ENCODE measurements around the gene PYGO2. TPM values are rescaled to one million over a fixed set of nuclear protein-coding genes. Genes with fewer than 3 reads are reported as not detected.
A peak's percentile ranks its signal among the peaks of the same experiment; 100 is the strongest.

PYGO2 gene
- total RNA-seq, 2 experiments from 2014 or later = 50.0 to 50.2 TPM

DNA sequence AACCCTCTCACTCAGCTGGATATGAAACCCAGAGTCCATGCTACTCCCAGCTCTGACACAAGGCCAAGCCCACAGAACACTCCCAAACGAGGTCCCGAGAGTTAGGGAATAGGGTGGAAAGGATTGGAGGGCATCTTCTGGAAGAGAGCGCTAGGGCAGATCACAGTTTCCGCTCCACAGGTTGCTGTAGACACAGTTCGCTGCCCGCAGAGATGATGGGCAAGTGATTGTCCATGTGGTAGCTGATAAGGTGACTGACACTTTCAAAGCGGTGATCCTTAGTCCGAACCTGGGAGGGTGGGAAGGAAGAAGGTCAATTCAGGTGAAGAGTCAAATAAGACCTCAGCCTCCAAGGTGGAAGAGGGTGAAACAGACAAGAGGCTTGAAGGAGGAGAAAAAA lies 2.1 kb upstream of the PYGO2 start:
- no peak for DNase-seq
- Mint-ChIP-seq H3K4me3 (no peak overlapping the region), H3K4me1 (peaks cover 52% of the 10 kb centered on the region), H3K27ac (no peak overlapping the region), H3K36me3 (ENCODE audit: low read depth) (peaks cover 44% of the 10 kb centered on the region), H3K9me3 (no peaks in the 10 kb centered on the region), H3K27me3 (no peaks in the 10 kb centered on the region)
- ChIA-PET POLR2A (no interaction called here), CTCF (interaction anchor here (2.2 kb wide), 1 partner anchor 20 kb away, joined by 9 read pairs; the partner anchor contains the start of gene FLAD1)

DNA sequence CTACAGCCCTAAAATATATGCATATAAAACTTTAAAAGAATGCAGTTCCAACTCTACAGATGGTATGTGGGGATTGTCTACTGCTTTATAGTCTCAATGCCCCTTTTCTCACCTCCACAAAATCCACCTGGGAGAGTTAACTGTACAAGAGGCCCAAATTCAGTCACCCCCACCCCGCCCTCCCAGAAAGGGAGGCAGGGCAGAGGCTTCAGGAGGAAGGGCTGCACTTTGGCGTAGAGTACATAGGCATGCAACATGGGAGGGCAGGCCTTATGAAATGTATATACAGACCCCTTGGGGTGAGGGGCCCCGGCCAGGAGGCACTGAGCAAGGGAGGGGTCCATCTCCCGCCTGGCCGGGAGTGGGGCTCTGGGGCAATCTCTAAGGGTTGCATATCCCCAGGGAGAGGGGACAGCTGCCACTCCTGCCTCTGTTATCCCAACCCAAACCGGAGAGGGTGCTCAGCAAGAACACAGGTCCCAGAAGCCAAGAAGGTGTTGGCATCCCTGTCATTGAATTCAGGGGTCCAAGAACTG lies 1.3 kb upstream of the PYGO2 start:
- POLR2A ChIA-PET = no interaction called here

DNA sequence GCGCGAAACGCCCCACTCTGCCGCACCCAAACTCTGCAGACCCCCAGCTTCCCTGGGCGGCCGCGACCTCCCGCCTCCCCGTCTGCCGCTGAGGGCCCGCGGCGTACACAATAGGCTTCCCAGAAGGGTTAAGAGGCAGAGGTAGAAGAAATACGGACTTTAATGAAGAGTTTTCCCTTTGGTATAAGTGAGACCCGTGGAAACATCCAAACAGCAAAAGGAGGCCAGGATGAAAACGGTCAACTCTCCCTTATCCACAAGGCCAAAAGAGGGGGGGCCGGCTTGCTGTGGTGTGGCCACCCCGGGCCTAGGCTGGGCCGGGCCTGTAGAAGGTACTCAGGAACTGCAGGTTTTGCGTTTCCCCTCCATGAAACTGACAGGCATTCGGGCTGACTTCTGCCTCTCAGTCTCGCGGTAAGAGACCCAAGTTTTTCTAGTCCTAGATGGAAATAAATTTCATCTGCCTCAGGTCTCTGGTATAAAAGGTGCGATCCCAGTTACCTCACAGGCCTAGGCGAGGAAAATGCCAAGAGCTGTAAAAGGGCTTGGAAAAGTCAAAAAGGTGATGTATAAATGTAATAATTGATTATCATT lies 671 bp upstream of the PYGO2 start:
- ChIA-PET CTCF (interaction anchor here (1.0 to 3.3 kb wide), 9 partner anchors 9 to 123 kb away, joined by 4 to 23 read pairs (median 7); partner anchors contain the start of genes CKS1B and SHC1), POLR2A (interaction anchor here (1.1 kb wide), 1 partner anchor 12 kb away, joined by 3 read pairs; the partner anchor contains the start of gene CKS1B)
- Mint-ChIP-seq H3K4me1 (peaks cover 51% of the 10 kb centered on the region), H3K36me3 (ENCODE audit: low read depth) (peaks cover 38% of the 10 kb centered on the region), H3K27me3 (no peaks in the 10 kb centered on the region), H3K4me3 (peak overlapping the region; percentile 85), H3K27ac (peak overlapping the region; percentile 91), H3K9me3 (no peaks in the 10 kb centered on the region)
- DNase-seq = peak; percentile 33

More for the DNA sequence above, 1.3 kb upstream of the PYGO2 start:
- H3K27me3 Mint-ChIP-seq = no peaks in the 10 kb centered on the region
- CTCF ChIA-PET = interaction anchor here (2.1 kb wide), 2 partner anchors 10 to 11 kb away, joined by 9 to 11 read pairs; partner anchors contain the start of gene CKS1B
- H3K27ac Mint-ChIP-seq = peak overlapping the region; percentile 91
- peak overlapping the region; percentile 85 for H3K4me3 Mint-ChIP-seq
- peaks cover 43% of the 10 kb centered on the region for H3K36me3 Mint-ChIP-seq (ENCODE audit: low read depth)
- no peaks in the 10 kb centered on the region for H3K9me3 Mint-ChIP-seq
- H3K4me1 Mint-ChIP-seq = peaks cover 51% of the 10 kb centered on the region
- DNase-seq = no peak

DNA sequence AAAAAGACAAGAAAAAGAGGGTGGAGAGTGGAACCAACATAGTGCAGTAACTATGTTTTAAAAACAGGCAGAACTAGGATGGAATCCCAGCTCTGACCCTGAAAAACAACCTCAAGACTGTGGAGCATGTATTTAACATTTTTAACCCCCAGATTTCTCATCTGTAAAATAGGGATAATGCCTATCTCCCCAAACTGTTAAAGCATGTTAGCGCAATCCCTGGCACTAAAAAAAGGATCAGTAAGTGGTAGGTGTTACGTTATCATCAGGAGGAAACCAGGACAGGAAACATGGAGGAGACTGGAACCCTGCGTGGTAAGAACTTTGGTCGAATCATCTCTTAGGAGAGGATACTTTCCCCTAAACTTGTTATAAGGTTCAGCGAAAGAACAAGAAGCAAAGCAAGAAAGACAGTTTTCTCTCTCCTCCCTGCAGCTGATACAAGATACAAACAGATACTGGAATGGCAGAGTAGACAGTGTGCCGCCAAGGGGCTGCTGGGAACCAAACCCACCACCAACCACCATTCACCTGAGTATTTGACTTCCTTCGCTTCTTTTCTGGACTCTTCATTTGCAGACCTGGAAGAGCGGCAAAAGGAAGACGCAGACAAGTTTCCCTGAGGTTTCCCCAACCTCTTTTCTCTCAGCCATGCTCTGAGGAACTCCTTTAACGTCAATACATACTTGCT lies 991 bp downstream of the PYGO2 start:
- ChIA-PET POLR2A (interaction anchor here (0.6 to 1.1 kb wide), 2 partner anchors 14 to 52 kb away, joined by 3 read pairs; partner anchors contain the start of gene CKS1B), CTCF (interaction anchor here (0.7 to 3.3 kb wide), 14 partner anchors 8 to 401 kb away, joined by 3 to 23 read pairs (median 5); partner anchors contain the start of genes CKS1B, PMVK and SHC1)
- Mint-ChIP-seq H3K27ac (peak overlapping the region; percentile 93), H3K4me3 (peak overlapping the region; percentile 99), H3K4me1 (peaks cover 63% of the 10 kb centered on the region), H3K36me3 (ENCODE audit: low read depth) (peaks cover 33% of the 10 kb centered on the region), H3K27me3 (no peaks in the 10 kb centered on the region), H3K9me3 (no peaks in the 10 kb centered on the region)
- no peak for DNase-seq

DNA sequence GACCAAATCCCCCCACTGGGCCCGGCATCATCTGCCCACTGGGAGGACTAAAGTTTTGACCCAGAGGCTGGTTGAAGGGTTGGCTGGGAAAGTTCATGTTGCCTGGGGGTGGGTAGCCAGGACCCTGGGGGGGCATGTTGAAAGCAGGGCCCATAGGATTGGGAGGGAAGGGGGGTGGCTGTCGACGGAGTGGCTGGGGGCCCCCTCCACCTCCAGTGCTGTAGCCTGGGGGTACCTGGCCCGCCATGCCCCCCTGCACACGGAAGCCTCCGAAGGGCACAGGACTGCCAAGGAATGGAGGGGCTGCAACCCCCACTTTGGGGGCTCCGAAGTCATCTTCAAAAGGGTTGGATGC lies 2.2 kb downstream of the PYGO2 start:
- Mint-ChIP-seq H3K27ac (no peak overlapping the region), H3K9me3 (no peaks in the 10 kb centered on the region), H3K4me3 (peak overlapping the region; percentile 99)

DNA sequence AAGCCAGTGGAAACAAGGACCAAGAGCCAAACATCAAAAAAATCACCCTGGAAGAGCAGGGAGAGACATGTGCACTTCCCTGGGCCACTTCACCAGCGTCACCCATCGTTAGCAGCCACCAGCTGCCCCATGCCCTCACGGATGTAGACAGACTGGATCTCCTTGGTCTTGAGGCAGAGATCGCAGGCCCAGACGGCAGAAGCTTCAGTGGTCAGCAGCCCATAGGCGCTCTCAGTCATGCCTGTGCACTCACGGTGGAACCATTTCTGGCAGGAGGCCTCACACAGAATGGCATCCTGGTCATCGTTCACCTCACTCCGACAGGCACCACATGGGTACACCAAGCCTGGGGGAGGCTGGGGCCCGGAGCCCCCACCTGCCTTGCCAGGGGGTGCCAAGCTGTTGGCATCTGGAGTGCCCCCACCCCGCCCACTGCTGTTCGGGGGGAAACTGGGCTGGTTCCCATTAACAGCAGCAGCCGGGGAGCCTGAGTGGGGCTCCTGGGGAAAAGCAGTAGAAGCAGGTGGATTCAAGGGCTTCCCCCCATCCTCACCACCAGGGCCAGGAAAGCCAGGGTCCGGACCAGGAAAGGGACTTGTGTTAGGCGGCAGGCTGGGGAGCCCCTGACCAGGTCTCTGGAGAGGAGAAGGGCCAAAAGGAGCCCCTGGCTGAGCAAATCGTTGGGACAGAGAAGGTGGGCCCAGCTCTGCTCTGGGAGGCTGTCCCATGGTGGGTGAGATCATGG lies 2.7 kb downstream of the PYGO2 start:
- peaks cover 76% of the 10 kb centered on the region for H3K4me1 Mint-ChIP-seq
- ChIA-PET POLR2A (interaction anchor here (0.7 kb wide), 1 partner anchor 16 kb away, joined by 5 read pairs; no protein-coding TSS in a partner anchor), CTCF (interaction anchor here (2.5 to 3.3 kb wide), 2 partner anchors 15 to 58 kb away, joined by 5 to 23 read pairs; no protein-coding TSS in a partner anchor)
- peak overlapping the region; percentile 13 for H3K4me3 Mint-ChIP-seq
- H3K27ac Mint-ChIP-seq = peak overlapping the region; percentile 72
- no peaks in the 10 kb centered on the region for H3K9me3 Mint-ChIP-seq
- DNase-seq = no peak
- H3K27me3 Mint-ChIP-seq = no peaks in the 10 kb centered on the region
- H3K36me3 Mint-ChIP-seq (ENCODE audit: low read depth) = peaks cover 36% of the 10 kb centered on the region

More for the DNA sequence above, 2.2 kb downstream of the PYGO2 start:
- DNase-seq = no peak
- CTCF ChIA-PET = interaction anchor here (2.5 to 3.3 kb wide), 2 partner anchors 14 to 58 kb away, joined by 5 to 23 read pairs; no protein-coding TSS in a partner anchor
- POLR2A ChIA-PET = interaction anchor here (0.7 kb wide), 1 partner anchor 40 kb away, joined by 5 read pairs; no protein-coding TSS in a partner anchor
- Mint-ChIP-seq H3K36me3 (ENCODE audit: low read depth) (peaks cover 33% of the 10 kb centered on the region), H3K4me1 (peaks cover 72% of the 10 kb centered on the region), H3K27me3 (no peaks in the 10 kb centered on the region)

DNA sequence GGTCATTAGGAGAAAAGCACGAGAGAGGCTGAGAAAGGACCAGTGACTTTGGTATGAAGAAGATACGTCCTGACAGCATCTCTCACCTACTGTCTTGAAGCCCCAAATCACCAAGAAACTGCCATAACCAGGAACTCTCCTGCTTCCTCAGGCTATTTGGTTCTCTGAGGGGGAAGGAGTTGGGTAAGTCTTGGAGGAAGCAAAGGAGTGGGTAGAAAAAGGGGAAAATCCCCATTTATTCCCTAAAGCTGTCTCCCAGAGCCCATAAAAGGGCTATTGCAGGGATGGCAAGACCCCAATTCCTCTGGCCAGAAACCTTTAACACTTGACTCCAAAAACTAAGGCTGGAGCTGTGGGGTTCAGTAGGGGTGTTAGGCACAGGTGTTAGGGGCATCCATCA lies 3.5 kb downstream of the PYGO2 start:
- H3K27me3 Mint-ChIP-seq = no peaks in the 10 kb centered on the region
- POLR2A ChIA-PET = interaction anchor here (0.7 kb wide), 1 partner anchor 17 kb away, joined by 5 read pairs; no protein-coding TSS in a partner anchor
- H3K27ac Mint-ChIP-seq = no peak overlapping the region
- H3K36me3 Mint-ChIP-seq (ENCODE audit: low read depth) = peaks cover 41% of the 10 kb centered on the region
- H3K4me1 Mint-ChIP-seq = peaks cover 76% of the 10 kb centered on the region
- H3K9me3 Mint-ChIP-seq = no peaks in the 10 kb centered on the region
- no peak overlapping the region for H3K4me3 Mint-ChIP-seq
- no peak for DNase-seq
- CTCF ChIA-PET = no interaction called here

DNA sequence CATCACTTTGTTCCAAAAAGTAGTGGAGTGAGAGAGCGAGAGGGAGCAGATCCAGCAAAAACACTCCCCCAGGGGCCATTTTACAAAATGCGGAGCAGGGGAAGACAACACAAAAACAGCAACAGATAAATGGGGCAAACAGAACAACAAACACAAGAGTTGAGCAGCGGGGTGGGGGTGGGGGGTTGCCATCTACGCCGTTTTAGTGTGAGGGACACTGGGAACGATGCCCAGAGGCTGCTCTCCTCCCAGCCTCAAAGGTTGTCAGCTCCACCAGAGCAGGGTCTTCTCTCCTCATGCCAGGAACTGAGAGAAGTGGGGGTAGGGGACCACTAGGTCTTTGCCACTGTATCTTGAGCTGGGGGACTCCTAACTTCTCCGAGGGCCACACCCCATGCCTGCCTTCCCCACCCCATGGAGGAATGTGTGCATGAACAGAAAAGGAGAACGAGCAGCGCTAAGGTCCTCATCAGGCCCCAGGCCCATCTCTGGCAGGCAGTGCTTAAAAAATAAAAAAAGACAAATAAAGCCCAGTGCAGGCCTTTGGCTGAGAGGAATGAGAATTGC lies 4.4 kb downstream of the PYGO2 start:
- Mint-ChIP-seq H3K9me3 (no peaks in the 10 kb centered on the region), H3K4me1 (peaks cover 78% of the 10 kb centered on the region), H3K36me3 (ENCODE audit: low read depth) (peaks cover 42% of the 10 kb centered on the region), H3K27me3 (no peaks in the 10 kb centered on the region), H3K4me3 (peak overlapping the region; percentile 19), H3K27ac (peak overlapping the region; percentile 96)
- ChIA-PET CTCF (interaction anchor here (1.9 kb wide), 1 partner anchor 16 kb away, joined by 9 read pairs; the partner anchor contains the start of gene CKS1B), POLR2A (no interaction called here)
- DNase-seq = no peak

DNA sequence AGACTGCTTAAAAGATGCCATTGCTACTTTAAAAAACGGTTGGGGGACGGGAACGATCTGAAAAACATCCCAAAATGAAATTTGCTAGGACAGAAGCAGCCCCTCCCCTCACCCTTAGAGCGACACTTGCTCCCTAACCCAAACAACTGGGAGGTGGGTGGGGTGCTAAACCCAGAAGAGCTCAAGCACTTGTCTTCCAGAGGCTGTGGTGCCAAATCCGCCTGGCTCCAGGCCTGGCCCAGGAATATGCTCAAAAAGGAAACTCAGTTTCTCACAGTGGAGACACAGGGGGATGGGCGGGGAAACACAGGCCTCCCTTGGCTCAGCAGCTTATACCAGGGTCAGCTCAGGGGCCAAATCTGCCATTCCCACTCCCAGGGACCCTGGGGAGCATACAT lies 5.0 kb downstream of the PYGO2 start:
- Mint-ChIP-seq H3K9me3 (no peaks in the 10 kb centered on the region), H3K27me3 (no peaks in the 10 kb centered on the region), H3K4me1 (peaks cover 83% of the 10 kb centered on the region), H3K27ac (peak overlapping the region; percentile 96), H3K4me3 (peak overlapping the region; percentile 96), H3K36me3 (ENCODE audit: low read depth) (peaks cover 45% of the 10 kb centered on the region)
- ChIA-PET POLR2A (interaction anchor here (2.3 kb wide), 1 partner anchor 13 kb away, joined by 7 read pairs; no protein-coding TSS in a partner anchor), CTCF (interaction anchor here (0.7 to 2.6 kb wide), 6 partner anchors 17 to 287 kb away, joined by 3 to 9 read pairs (median 8); partner anchors contain the start of genes CKS1B and PMVK)
- DNase-seq = no peak

DNA sequence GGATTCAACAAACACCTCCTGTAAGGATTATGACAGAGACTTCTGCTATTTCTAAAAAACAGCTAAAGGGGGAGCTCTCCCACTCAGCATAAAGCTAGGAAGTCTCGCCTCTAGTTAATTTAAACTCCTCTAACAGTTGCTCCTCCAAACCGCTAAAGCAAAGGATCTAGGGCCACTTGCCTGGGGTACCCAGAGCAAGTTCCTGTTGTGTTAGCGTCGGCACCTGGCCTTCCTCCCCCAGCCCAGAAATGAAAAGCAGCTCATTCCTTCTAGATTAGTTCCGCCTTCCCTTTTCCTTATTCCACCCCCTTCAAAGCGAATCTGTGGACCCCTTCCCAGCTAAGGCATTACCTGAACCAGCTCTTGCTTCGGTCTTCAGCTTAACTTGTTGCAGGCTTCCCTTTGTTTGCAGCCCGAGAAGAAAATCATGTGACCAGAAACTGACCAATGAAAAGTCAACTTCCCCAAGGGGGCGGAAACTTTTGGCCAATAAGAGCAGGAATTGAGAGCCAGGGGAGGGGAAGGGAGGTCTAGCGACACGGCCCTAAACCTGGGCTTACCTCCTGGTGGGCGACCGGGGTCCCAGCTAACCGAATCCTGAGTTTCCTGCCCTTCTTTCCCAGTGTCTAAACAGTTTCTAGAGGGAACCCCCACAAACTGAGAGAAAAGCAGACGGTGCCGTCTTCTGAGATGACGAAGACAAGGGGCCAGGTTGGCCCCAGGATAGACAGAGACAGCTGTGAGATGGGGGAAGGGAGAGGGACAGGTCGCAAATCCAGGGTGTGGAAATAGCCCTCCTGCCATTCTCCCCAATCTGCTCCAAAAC lies 5.7 kb downstream of the PYGO2 start, which contains the start of gene PBXIP1:
Gene PBXIP1, minus strand, starts transcription at position 382 of the 826 bp plus-strand sequence. CDS start 2,378 bp downstream, outside the sequence.
- Mint-ChIP-seq H3K4me1 (peaks cover 86% of the 10 kb centered on the region), H3K36me3 (ENCODE audit: low read depth) (peaks cover 43% of the 10 kb centered on the region), H3K9me3 (no peaks in the 10 kb centered on the region), H3K27me3 (no peaks in the 10 kb centered on the region), H3K4me3 (peak within 1 kb of the TSS; percentile 96), H3K27ac (peak within 1 kb of the TSS; percentile 96)
- ChIA-PET POLR2A (interaction anchor here (0.6 to 2.3 kb wide), 6 partner anchors 12 to 1035 kb away, joined by 3 to 7 read pairs (median 4); no protein-coding TSS in a partner anchor), CTCF (interaction anchor here (0.7 to 2.6 kb wide), 12 partner anchors 8 to 286 kb away, joined by 3 to 12 read pairs (median 4); partner anchors contain the start of genes CKS1B and PMVK)
- peak; percentile 91 for DNase-seq
